K562 (cell line): Measurements from ENCODE around the gene NXF1. TPM values are rescaled to one million over a fixed set of nuclear protein-coding genes. Genes with fewer than 3 reads are reported as not detected.
A peak's percentile ranks its signal among the peaks of the same experiment; 100 is the strongest.

ENCODE experiments used
- CHCHD3 ChIP-seq: fragments of 250-450 bp; sonication (Bioruptor Pico); IDR thresholded peaks from 2 replicates; pipeline ENCODE4 v2.1.2; 2022; ENCODE audit warnings: mild to moderate bottlenecking
- CREBBP ChIP-seq: IDR thresholded peaks from one replicate; pipeline ENCODE4 v1.6.1; 2012; ENCODE audit warnings: low read depth, mild to moderate bottlenecking, control low read depth, inconsistent platforms, low read length
- E2F8 ChIP-seq: fragments of 450-650 bp; IDR thresholded peaks from 2 replicates; pipeline ENCODE4 v1.7.1; 2018; ENCODE audit warnings: mild to moderate bottlenecking, low read depth; ENCODE audit not compliant: partially characterized antibody
- HMG20B ChIP-seq: fragments of 250-450 bp; sonication (Bioruptor Pico); IDR thresholded peaks from 2 replicates; pipeline ENCODE4 v1.5.0; 2021; ENCODE audit warnings: mild to moderate bottlenecking
- POLR3G ChIP-seq: IDR thresholded peaks from 2 replicates; pipeline ENCODE4 v1.6.1; 2011; ENCODE audit not compliant: insufficient read length, insufficient replicate concordance; ENCODE audit errors: extremely low read depth
- PYGO2 ChIP-seq: fragments of 450-650 bp; IDR thresholded peaks from 2 replicates; pipeline ENCODE4 v1.6.1; 2016; ENCODE audit warnings: mild to moderate bottlenecking, missing genetic modification characterization, moderate library complexity, missing compliant biosample characterization
- SIX5 ChIP-seq, 2 experiments: IDR thresholded peaks; 2 replicates each; pipeline ENCODE4 v1.6.1; 2011; ENCODE audit warnings: low read length in 2 of 2, borderline replicate concordance in 1 of 2, low read depth in 1 of 2, mild to moderate bottlenecking in 1 of 2, moderate library complexity in 1 of 2; ENCODE audit not compliant: insufficient read depth in 1 of 2
- USF2 ChIP-seq: sonication (generic); formaldehyde crosslinking; IDR thresholded peaks from 2 replicates; pipeline ENCODE4 v1.5.0; 2020; ENCODE audit warnings: missing genetic modification reagents
- ZNF224 ChIP-seq: sonication (generic); formaldehyde crosslinking; IDR thresholded peaks from 2 replicates; pipeline ENCODE4 v1.8.0; 2022; ENCODE audit warnings: mild to moderate bottlenecking, missing genetic modification reagents
- ZNF280A ChIP-seq: fragments of 450-650 bp; IDR thresholded peaks from 2 replicates; pipeline ENCODE4 v1.6.1; 2018; ENCODE audit warnings: mild to moderate bottlenecking, low read depth; ENCODE audit not compliant: partially characterized antibody
- ZNF584 ChIP-seq: fragments of 200-800 bp; sonication (Bioruptor generic); IDR thresholded peaks from 2 replicates; pipeline ENCODE4 v1.6.1; 2016; ENCODE audit warnings: low read depth, mild to moderate bottlenecking, missing genetic modification characterization, missing compliant biosample characterization
- ZNF639 ChIP-seq, 2 experiments: fragments of 200-800 bp in 1 of 2; sonication (Bioruptor generic) in 1 of 2; sonication (generic) in 1 of 2; formaldehyde crosslinking in 1 of 2; IDR thresholded peaks in 1 of 2; conservative IDR thresholded peaks in 1 of 2; 2 replicates each; pipeline versions ENCODE4 v1.5.0 to v1.6.1; 2016 to 2020; ENCODE audit warnings: missing compliant biosample characterization in 1 of 2, missing genetic modification characterization in 1 of 2, missing genetic modification reagents in 1 of 2
- ZNF830 ChIP-seq: fragments of 250-450 bp; sonication (Bioruptor Pico); IDR thresholded peaks from 2 replicates; pipeline ENCODE4 v1.5.0; 2021; ENCODE audit warnings: mild to moderate bottlenecking
- ZZZ3 ChIP-seq: fragments of 450-650 bp; IDR thresholded peaks from 2 replicates; pipeline ENCODE4 v1.6.1; 2016; ENCODE audit warnings: antibody characterized with exemption, mild to moderate bottlenecking, moderate library complexity
- polyA plus RNA-seq, 8 experiments: library from polyadenylated mRNA; depleted of rRNA in 4 of 8; stranded (reverse) in 5 of 8; unstranded in 3 of 8; fragments of >200 nt; fragmentation: Nextera tagmentation in 2 of 8; fragmentation: Illumina TruSeq in 1 of 8; extraction: Ambion mirVana in 2 of 8; extraction: Trizol in 1 of 8; gene quantifications; 2 replicates each; pipeline versions ENCODE4 v1.2.1 to v1.2.3, GENCODE V29; 2011 to 2014; ENCODE audit warnings: inconsistent platforms in 1 of 8, missing spikeins in 1 of 8
- total RNA-seq, 7 experiments: library from RNA; depleted of rRNA in 6 of 7; stranded (reverse); fragments of >200 nt in 6 of 7; fragmentation: Illumina TruSeq in 2 of 7; extraction: Trizol in 2 of 7; gene quantifications; 2 replicates each; pipeline versions ENCODE4 v1.2.1 to v1.2.3, GENCODE V29; 2011 to 2021; ENCODE audit warnings: low replicate concordance in 1 of 7

The NXF1 gene
- total and polyA plus RNA-seq, 9 of the 15 experiments (the other 6 are each of a cell fraction or from before 2014, with no cell fraction given): 18.1 to 98.3 (median 35.8) TPM

- TF ChIP-seq E2F8 (peak; percentile 73), CREBBP (no peak), HMG20B (CRISPR knock-in tag) (peak; percentile 61; the same call in 1 of the 2 replicates), USF2 (no peak), SIX5 (IDR thresholded peaks at IDR 0.05; ENCODE audit: borderline replicate concordance in 1 of 2, insufficient read depth in 1 of 2, low read depth in 1 of 2, low read length in 2 of 2) (no peak), ZNF639 (CRISPR knock-in tag; conservative IDR thresholded peaks at IDR 0.05 in 1 of 2, IDR thresholded peaks at IDR 0.05 in 1 of 2) (no peak), ZNF280A (no peak), ZNF830 (no peak), PYGO2 (tag) (no peak), CHCHD3 (CRISPR knock-in tag) (peak; percentile 36; the same call in 1 of the 2 replicates), POLR3G (no peak), ZZZ3 (no peak), ZNF584 (no peak), ZNF224 (CRISPR knock-in tag) (peak; percentile 76; the same call in 1 of the 2 replicates)
These were observed at the start of gene NXF1 (continued) for GRCh38 chr11:62805076-62805892.
